Upper lobe of left lung (tissue), 6 donors: Measurements from ENCODE around the gene MAGI2. TPM values are rescaled to one million over a fixed set of nuclear protein-coding genes. Genes with fewer than 3 reads are reported as not detected.

Experiments used
- ATAC-seq, 2 donors: fragments of 200-7000 bp; cut with Tn5 transposase; one replicate each; pipeline ENCODE4 v1.9.1; 2022; ENCODE audit warnings: mild to moderate bottlenecking in 2 of 2, moderate library complexity in 2 of 2; ENCODE audit not compliant: low FRiP score in 2 of 2
- DNase-seq, 2 donors: peaks; one replicate each; pipeline ENCODE4 v3.0.0-alpha.2; 2019 to 2020
- H3K27ac ChIP-seq, 4 donors: fragments of 200-600 bp; sonication (generic); one replicate each; pipeline ENCODE4 v1.5.1; 2016 to 2019
- H3K27me3 ChIP-seq, 4 donors: fragments of 200-600 bp; sonication (generic); one replicate each; pipeline ENCODE4 v1.5.1; 2017 to 2019
- H3K36me3 ChIP-seq, 4 donors: fragments of 200-600 bp; sonication (generic); one replicate each; pipeline ENCODE4 v1.5.1; 2016 to 2019
- H3K4me1 ChIP-seq, 4 donors: fragments of 200-600 bp; sonication (generic); one replicate each; pipeline ENCODE4 v1.5.1; 2018 to 2019
- H3K4me3 ChIP-seq, 4 donors: fragments of 200-600 bp; sonication (generic); one replicate each; pipeline ENCODE4 v1.5.1; 2017 to 2019; ENCODE audit warnings: mild to moderate bottlenecking in 2 of 4, moderate library complexity in 1 of 4
- H3K9me3 ChIP-seq, 4 donors: fragments of 200-600 bp; sonication (generic); one replicate each; pipeline ENCODE4 v1.5.1; 2018 to 2019
- CTCF ChIP-seq, 6 experiments: fragments of 450-650 bp in 4 of 6; fragments of 200-600 bp in 2 of 6; sonication (generic) in 2 of 6; IDR thresholded peaks; one replicate each; pipeline ENCODE4 v1.5.1; 2016 to 2019; ENCODE audit warnings: antibody characterized with exemption in 6 of 6
- EP300 ChIP-seq, 4 donors: sonication (generic); formaldehyde crosslinking; IDR thresholded peaks; one replicate each; pipeline ENCODE4 v1.5.1; 2017; ENCODE audit warnings: antibody characterized with exemption in 4 of 4, control low read depth in 2 of 4
- POLR2A ChIP-seq, 4 donors: fragments of 450-650 bp; IDR thresholded peaks; one replicate each; pipeline ENCODE4 v1.5.1; 2016 to 2017; ENCODE audit warnings: antibody characterized with exemption in 4 of 4, mild to moderate bottlenecking in 2 of 4
- POLR2AphosphoS5 ChIP-seq, 2 donors: sonication (generic); formaldehyde crosslinking; IDR thresholded peaks; one replicate each; pipeline ENCODE4 v1.5.1; 2017; ENCODE audit warnings: antibody characterized with exemption in 2 of 2
- WGBS, 2 donors: methylation state at CpG; one replicate each; pipeline ENCODE4 v1.1.5; 2017 to 2018; 5-methylcytosine and 5-hydroxymethylcytosine counted together
- total RNA-seq, 6 donors: library from RNA; depleted of rRNA in 4 of 6; stranded (reverse); fragments of >200 nt in 4 of 6; gene quantifications; one replicate each; pipeline versions ENCODE4 v1.1.0 to v1.2.1, GENCODE V29; 2016 to 2021
- donor health status: DM: no; HTN: no; CAD: no; lungs with moderate emphysema.
- donor health status: DM: no; HTN: yes; CAD: no; lungs with severe emphysema.

Gene MAGI2
- total RNA-seq, 6 donors from 2014 or later = 7.9 to 84.9 (median 11.8) TPM

- H3K9me3 ChIP-seq = no peaks in the 10 kb centered on the region
- H3K36me3 ChIP-seq = no peaks in the 10 kb centered on the region
- no peak for ATAC-seq
- TF ChIP-seq EP300 (IDR thresholded peaks at IDR 0.05) (no peak), POLR2AphosphoS5 (IDR thresholded peaks at IDR 0.05) (no peak), POLR2A (IDR thresholded peaks at IDR 0.05) (no peak), CTCF (IDR thresholded peaks at IDR 0.05) (no peak)
- H3K4me3 ChIP-seq = no peak overlapping the region
- no peak for DNase-seq
- H3K27ac ChIP-seq = no peak overlapping the region
- H3K4me1 ChIP-seq = no peaks in the 10 kb centered on the region
- H3K27me3 ChIP-seq = no peaks in the 10 kb centered on the region
Observed at GRCh38 chr7:78576236-78576635, 877.2 kb downstream of the MAGI2 start.

GRCh38 chr7:78571292-78571691 lies 882.2 kb downstream of the MAGI2 start:
- Histone ChIP-seq H3K27me3 (no peaks in the 10 kb centered on the region), H3K9me3 (no peaks in the 10 kb centered on the region), H3K4me3 (no peak overlapping the region), H3K36me3 (no peaks in the 10 kb centered on the region), H3K4me1 (no peaks in the 10 kb centered on the region), H3K27ac (no peak overlapping the region)
- DNase-seq = no peak
- no peak for ATAC-seq
- TF ChIP-seq POLR2AphosphoS5 (IDR thresholded peaks at IDR 0.05) (no peak), EP300 (IDR thresholded peaks at IDR 0.05) (no peak), CTCF (IDR thresholded peaks at IDR 0.05) (no peak), POLR2A (IDR thresholded peaks at IDR 0.05) (no peak)
- whole genome bisulfite sequencing, 2 donors = 39 to 42% methylated on average over 1 of the region's 1 CpG

- H3K27me3 ChIP-seq = no peaks in the 10 kb centered on the region
- H3K36me3 ChIP-seq = no peaks in the 10 kb centered on the region
- H3K9me3 ChIP-seq = no peaks in the 10 kb centered on the region
- no peak overlapping the region for H3K27ac ChIP-seq
- no peak for TF ChIP-seq CTCF (IDR thresholded peaks at IDR 0.05)
- TF ChIP-seq EP300 (IDR thresholded peaks at IDR 0.05) = no peak
- no peak for TF ChIP-seq POLR2AphosphoS5 (IDR thresholded peaks at IDR 0.05)
- TF ChIP-seq POLR2A (IDR thresholded peaks at IDR 0.05) = no peak
- DNase-seq = no peak
- H3K4me3 ChIP-seq = no peak overlapping the region
- WGBS, 2 donors = 86 to 89% methylated on average over 4 of the region's 4 CpGs
- no peaks in the 10 kb centered on the region for H3K4me1 ChIP-seq
- ATAC-seq = no peak
Observed at GRCh38 chr7:78568690-78569089, 884.8 kb downstream of the MAGI2 start.

- no peak overlapping the region for H3K27ac ChIP-seq
- no peak overlapping the region for H3K4me3 ChIP-seq
- H3K36me3 ChIP-seq = no peaks in the 10 kb centered on the region
- ATAC-seq = no peak
- no peaks in the 10 kb centered on the region for H3K27me3 ChIP-seq
- no peak for DNase-seq
- no peaks in the 10 kb centered on the region for H3K4me1 ChIP-seq
- no peaks in the 10 kb centered on the region for H3K9me3 ChIP-seq
- 55 to 89% methylated on average over 2 of the region's 2 CpGs for whole genome bisulfite sequencing, 2 donors
- no peak for TF ChIP-seq CTCF (IDR thresholded peaks at IDR 0.05)
- TF ChIP-seq POLR2AphosphoS5 (IDR thresholded peaks at IDR 0.05) = no peak
- TF ChIP-seq POLR2A (IDR thresholded peaks at IDR 0.05) = no peak
- TF ChIP-seq EP300 (IDR thresholded peaks at IDR 0.05) = no peak
Observed at GRCh38 chr7:78567836-78568235, 885.6 kb downstream of the MAGI2 start.

- 66 to 70% methylated on average over 5 of the region's 5 CpGs for WGBS, 2 donors
- H3K36me3 ChIP-seq = no peaks in the 10 kb centered on the region
- TF ChIP-seq POLR2A (IDR thresholded peaks at IDR 0.05) = no peak
- no peak for TF ChIP-seq EP300 (IDR thresholded peaks at IDR 0.05)
- TF ChIP-seq POLR2AphosphoS5 (IDR thresholded peaks at IDR 0.05) = no peak
- TF ChIP-seq CTCF (IDR thresholded peaks at IDR 0.05) = no peak
- no peak overlapping the region for H3K4me3 ChIP-seq
- no peak overlapping the region for H3K27ac ChIP-seq
- H3K4me1 ChIP-seq = no peaks in the 10 kb centered on the region
- no peak for DNase-seq
- H3K27me3 ChIP-seq = no peaks in the 10 kb centered on the region
- ATAC-seq = no peak
- H3K9me3 ChIP-seq = no peaks in the 10 kb centered on the region
Observed at GRCh38 chr7:78565784-78566183, 887.7 kb downstream of the MAGI2 start.
